ENCODE data around the gene ZNF724. TPM values are rescaled to one million over a fixed set of nuclear protein-coding genes. Genes with fewer than 3 reads are reported as not detected.

ZNF724 gene
- 23.8 TPM for total RNA-seq

GRCh38 chr19:23249911-23250649 is at the start of gene ZNF724:
Gene ZNF724, minus strand, starts transcription at chr19:23250394. Its CDS starts 152 bp downstream, at chr19:23250242.

Small RNAs within 50 kb of the gene (small RNA-seq; reads per million reads assigned to genes)
- not detected for gene VN1R91P (ENCODE audit: low replicate concordance)

Other genes with a start within 250 kb of the ZNF724 start
- 0.31 TPM for gene ZNF728, start 247.2 kb downstream of the ZNF724 start, total RNA-seq
- 26.0 TPM for gene ZNF730, start 133.4 kb downstream of the ZNF724 start, total RNA-seq
- gene ZNF91, start 145.1 kb upstream of the ZNF724 start, total RNA-seq, result 732 TPM

All from parietal lobe (tissue), 2 donors.